ENCODE results near the gene RFLNA. TPM values are rescaled to one million over a fixed set of nuclear protein-coding genes. Genes with fewer than 3 reads are reported as not detected.

RFLNA gene
- total and polyA plus RNA-seq, 2 of the 13 experiments (the other 11 are each of a cell fraction or from before 2014, with no cell fraction given) = not detected

DNA sequence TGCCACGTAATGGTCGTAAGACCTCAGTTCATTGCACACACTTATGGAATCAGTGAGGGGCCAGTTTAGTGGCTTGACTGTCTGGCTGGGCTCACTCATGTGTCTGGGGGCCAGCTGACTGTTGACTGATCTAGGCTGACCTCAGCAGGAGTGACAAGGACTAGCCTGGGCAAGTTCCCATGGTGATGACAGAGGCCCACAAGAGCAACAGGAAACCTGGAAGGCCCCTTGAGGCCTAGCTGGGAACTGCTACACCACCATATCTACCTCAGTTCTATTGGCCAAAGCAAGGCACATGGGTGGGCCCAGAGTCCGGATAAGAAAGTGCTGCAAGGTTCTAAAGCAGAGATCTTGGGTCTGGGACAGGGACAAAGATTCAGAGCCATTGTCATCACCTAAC, 21.3 kb upstream of the RFLNA start (continued):
- TF ChIP-seq SIN3B (IDR thresholded peaks at IDR 0.05; ENCODE audit: low read length) (no peak), MYPOP (CRISPR knock-in tag; IDR thresholded peaks at IDR 0.05) (no peak), ZNF224 (CRISPR knock-in tag; IDR thresholded peaks at IDR 0.05) (no peak), SNAPC5 (CRISPR knock-in tag; IDR thresholded peaks at IDR 0.05; ENCODE audit: borderline replicate concordance) (no peak), HOXA5 (CRISPR knock-in tag; IDR thresholded peaks at IDR 0.05) (no peak), E2F5 (CRISPR knock-in tag; conservative IDR thresholded peaks at IDR 0.05) (no peak), ZNF7 (CRISPR knock-in tag; IDR thresholded peaks at IDR 0.05) (peak; percentile 42; the same call in 1 of the 2 replicates), ZNF589 (CRISPR knock-in tag; conservative IDR thresholded peaks at IDR 0.05) (no peak), SALL1 (CRISPR knock-in tag; IDR thresholded peaks at IDR 0.05) (peak; percentile 37; the same call in 1 of the 2 replicates), KMT2B (CRISPR knock-in tag; IDR thresholded peaks at IDR 0.05) (no peak), RXRA (CRISPR knock-in tag; IDR thresholded peaks at IDR 0.05) (peak; percentile 50; the same call in 1 of the 2 replicates), NR2F6 (IDR thresholded peaks at IDR 0.05) (no peak), NR2F6 (CRISPR knock-in tag; IDR thresholded peaks at IDR 0.05) (peak; percentile 64), ZNF17 (CRISPR knock-in tag; IDR thresholded peaks at IDR 0.05) (no peak), ISX (CRISPR knock-in tag; conservative IDR thresholded peaks at IDR 0.05) (no peak), TP53 (CRISPR knock-in tag; conservative IDR thresholded peaks at IDR 0.05) (peak; percentile 99), ZNF510 (CRISPR knock-in tag; IDR thresholded peaks at IDR 0.05; ENCODE audit: low read depth) (no peak), TFAP4 (IDR thresholded peaks at IDR 0.05; ENCODE audit: borderline replicate concordance, low read depth) (peak; percentile 90), MEIS1 (CRISPR knock-in tag; IDR thresholded peaks at IDR 0.05; ENCODE audit: borderline replicate concordance) (no peak), RELA (CRISPR knock-in tag; IDR thresholded peaks at IDR 0.05) (no peak), ZNF556 (CRISPR knock-in tag; IDR thresholded peaks at IDR 0.05; ENCODE audit: borderline replicate concordance) (peak; percentile 19; the same call in 1 of the 2 replicates), ZNF441 (CRISPR knock-in tag; IDR thresholded peaks at IDR 0.05; ENCODE audit: borderline replicate concordance) (no peak), ZC3H13 (CRISPR knock-in tag; IDR thresholded peaks at IDR 0.05) (no peak), RXRB (CRISPR knock-in tag; IDR thresholded peaks at IDR 0.05; ENCODE audit: borderline replicate concordance) (peak; percentile 48)
- TF ChIP-seq, protein P1, sequence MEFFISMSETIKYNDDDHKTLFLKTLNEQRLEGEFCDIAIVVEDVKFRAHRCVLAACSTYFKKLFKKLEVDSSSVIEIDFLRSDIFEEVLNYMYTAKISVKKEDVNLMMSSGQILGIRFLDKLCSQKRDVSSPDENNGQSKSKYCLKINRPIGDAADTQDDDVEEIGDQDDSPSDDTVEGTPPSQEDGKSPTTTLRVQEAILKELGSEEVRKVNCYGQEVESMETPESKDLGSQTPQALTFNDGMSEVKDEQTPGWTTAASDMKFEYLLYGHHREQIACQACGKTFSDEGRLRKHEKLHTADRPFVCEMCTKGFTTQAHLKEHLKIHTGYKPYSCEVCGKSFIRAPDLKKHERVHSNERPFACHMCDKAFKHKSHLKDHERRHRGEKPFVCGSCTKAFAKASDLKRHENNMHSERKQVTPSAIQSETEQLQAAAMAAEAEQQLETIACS (CRISPR knock-in tag; IDR thresholded peaks at IDR 0.05) = no peak
- TF ChIP-seq, protein P2, sequence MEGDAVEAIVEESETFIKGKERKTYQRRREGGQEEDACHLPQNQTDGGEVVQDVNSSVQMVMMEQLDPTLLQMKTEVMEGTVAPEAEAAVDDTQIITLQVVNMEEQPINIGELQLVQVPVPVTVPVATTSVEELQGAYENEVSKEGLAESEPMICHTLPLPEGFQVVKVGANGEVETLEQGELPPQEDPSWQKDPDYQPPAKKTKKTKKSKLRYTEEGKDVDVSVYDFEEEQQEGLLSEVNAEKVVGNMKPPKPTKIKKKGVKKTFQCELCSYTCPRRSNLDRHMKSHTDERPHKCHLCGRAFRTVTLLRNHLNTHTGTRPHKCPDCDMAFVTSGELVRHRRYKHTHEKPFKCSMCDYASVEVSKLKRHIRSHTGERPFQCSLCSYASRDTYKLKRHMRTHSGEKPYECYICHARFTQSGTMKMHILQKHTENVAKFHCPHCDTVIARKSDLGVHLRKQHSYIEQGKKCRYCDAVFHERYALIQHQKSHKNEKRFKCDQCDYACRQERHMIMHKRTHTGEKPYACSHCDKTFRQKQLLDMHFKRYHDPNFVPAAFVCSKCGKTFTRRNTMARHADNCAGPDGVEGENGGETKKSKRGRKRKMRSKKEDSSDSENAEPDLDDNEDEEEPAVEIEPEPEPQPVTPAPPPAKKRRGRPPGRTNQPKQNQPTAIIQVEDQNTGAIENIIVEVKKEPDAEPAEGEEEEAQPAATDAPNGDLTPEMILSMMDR (CRISPR knock-in tag; IDR thresholded peaks at IDR 0.05) = peak; percentile 66
- TF ChIP-seq, protein P3, sequence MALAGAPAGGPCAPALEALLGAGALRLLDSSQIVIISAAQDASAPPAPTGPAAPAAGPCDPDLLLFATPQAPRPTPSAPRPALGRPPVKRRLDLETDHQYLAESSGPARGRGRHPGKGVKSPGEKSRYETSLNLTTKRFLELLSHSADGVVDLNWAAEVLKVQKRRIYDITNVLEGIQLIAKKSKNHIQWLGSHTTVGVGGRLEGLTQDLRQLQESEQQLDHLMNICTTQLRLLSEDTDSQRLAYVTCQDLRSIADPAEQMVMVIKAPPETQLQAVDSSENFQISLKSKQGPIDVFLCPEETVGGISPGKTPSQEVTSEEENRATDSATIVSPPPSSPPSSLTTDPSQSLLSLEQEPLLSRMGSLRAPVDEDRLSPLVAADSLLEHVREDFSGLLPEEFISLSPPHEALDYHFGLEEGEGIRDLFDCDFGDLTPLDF (CRISPR knock-in tag; IDR thresholded peaks at IDR 0.05) = no peak
